GM21447 (cell line): ENCODE data around the gene DHRS4L2.
"Not testable (repeated sequence)": the region's sequence is repeated elsewhere in the genome, so short reads cannot be mapped to it uniquely, and the experiment has no call there.

Source experiments
- ATAC-seq: cut with Tn5 transposase; IDR thresholded peaks from one replicate; pipeline ENCODE4 v1.9.1; 2021; ENCODE audit not compliant: unreplicated experiment

Gene DHRS4L2

DNA sequence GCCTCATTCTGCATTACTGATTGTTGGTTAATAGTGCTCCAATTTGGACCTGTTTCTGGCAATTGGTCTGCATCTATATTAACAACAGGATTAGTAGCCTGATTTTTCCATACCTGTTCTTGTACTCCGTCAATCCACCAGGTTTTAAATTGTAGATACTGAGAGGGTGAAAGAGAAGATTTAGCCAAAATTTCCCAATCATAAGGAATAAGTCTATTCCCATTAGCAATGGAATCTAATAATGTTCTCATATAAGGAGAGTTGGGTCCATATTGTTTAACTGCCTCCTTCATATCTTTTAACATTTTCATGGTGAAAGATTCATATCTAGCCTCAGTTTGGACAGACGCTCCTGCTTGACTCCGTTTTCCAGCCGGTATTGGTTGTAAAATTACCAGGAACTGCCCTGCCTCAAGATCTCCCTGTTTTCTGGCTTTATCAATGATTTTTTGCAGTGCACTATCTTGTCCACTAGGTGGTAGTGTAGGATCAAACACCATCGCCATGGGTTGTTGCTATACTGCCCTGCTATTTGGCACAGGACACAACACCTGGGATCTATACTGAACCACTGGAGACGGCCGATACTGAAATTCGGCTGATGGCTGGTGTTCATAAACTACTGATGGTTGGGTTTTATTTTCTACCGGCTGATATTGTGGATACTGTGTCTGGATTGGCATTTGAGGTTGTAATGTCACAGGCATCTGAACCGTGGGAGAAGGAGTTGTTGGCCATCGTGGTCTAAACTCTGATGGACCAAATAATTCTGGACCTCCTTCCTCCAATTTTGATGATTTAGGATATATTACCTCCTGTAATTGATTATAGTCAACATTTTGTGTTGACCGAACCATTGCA is 25.2 kb downstream of the DHRS4L2 start:
- peak; percentile 69 for ATAC-seq

DNA sequence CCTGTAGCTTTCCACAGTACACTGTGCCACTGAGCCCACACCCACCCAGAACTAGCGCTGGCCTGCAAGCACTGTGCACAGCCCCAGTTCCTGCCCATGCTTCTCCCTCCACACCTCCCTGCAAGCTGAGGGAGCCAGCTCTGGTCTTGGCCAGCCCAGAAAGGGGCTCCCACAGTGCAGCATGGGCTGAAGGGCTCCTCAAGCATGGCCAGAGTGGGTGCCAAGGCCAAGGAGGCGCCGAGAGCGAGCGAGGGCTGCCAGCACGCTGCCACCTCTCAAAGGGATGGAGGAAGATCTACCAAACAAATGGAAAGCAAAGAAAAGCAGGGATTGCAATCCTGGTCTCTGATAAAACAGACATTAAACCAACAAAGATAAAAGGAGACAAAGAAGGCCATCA is 27.0 kb downstream of the DHRS4L2 start:
- not testable (repeated sequence) for ATAC-seq

DNA sequence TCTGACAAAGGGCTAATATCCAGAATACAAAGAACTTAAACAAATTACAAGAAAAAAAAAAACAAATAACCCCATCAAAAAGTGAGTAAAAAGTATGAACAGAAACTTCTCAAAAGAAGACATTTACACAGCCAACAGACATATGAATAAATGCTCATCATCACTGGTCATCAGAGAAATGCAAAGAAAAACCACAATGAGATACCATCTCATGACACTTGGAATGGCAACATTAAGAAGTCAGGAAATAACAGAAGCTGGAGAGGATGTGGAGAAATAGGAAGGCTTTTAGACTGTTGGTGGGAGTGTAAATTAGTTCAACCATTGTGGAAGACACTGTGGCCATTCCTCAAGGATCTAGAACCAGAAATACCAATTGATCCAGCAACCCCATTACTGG is 30.2 kb downstream of the DHRS4L2 start:
- not testable (repeated sequence) for ATAC-seq

DNA sequence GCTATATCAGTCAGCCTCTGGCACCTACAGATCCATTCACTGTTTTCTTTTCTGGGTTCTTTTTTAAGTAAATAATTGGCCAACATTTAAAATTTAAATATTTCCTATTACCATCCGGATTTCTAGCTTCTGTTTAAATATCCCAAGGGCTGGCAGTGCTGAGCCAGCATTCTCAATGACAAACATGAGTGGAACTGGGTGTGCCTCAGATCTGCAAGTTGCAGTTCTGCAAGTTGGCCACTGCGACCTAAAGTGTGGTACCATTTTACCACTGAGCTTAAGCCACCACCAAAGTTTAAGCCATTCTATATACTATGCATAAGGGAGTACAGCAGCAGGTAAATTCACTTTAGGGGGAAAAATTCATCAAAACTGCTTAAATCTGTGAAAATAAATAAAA is 31.2 kb downstream of the DHRS4L2 start:
- ATAC-seq, result not testable (repeated sequence)

DNA sequence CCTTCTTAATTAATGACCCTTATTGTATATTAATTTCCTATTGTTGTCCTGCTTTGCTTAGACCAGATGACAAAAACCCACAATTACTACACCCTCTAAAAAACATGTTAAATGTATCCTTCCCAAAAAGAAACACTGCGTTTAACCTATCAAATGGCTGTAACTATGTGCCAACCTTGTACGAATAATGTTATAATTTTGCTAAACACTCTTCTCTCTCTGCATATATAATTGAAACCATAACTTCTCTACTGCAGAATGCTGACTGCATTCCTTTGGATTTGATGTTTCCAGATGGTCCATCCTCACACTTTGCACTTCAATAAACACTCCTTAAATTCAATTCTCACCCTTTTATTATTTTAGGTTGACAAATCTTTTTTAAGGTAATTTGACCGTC is 31.8 kb downstream of the DHRS4L2 start:
- ATAC-seq, result not testable (repeated sequence)

DNA sequence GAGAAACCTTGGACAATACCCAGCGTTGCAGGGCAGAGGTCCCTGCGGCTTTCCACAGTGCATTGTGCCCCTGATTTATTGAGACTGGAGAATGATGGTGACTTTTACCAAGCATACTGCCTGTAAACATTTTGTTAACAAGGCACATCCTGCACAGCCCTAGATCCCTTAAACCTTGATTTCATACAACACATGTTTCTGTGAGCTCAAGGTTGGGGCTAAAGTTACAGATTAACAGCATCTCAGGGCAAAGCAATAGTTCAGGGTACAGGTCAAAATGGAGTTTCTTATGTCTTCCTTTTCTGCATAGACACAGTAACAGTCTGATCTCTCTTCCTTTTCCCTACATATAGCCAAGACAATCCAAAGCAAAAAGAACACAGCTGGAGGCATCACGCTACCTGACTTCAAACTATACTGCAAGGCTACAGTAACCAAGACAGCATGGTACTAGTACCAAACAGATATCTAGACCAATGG is 36.2 kb downstream of the DHRS4L2 start:
- ATAC-seq, result not testable (repeated sequence)

DNA sequence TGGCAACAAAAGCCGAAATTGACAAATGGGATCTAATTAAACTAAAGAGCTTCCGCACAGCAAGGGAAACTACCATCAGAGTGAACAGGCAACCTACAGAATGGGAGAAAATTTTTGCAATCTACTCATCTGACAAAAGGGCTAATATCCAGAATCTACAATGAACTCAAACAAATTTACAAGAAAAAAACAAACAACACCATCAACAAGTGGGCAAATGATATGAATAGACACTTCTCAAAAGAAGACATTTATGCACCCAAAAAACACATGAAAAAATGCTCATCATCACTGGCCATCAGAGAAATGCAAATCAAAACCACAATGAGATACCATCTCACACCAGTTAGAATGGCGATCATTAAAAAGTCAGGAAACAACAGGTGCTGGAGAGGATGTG is 41.0 kb downstream of the DHRS4L2 start:
- not testable (repeated sequence) for ATAC-seq

GRCh38 chr14:24031331-24031730 is 42.6 kb downstream of the DHRS4L2 start:
- not testable (repeated sequence) for ATAC-seq

GRCh38 chr14:24032727-24033418 is 44.1 kb downstream of the DHRS4L2 start:
- ATAC-seq, result no peak

DNA sequence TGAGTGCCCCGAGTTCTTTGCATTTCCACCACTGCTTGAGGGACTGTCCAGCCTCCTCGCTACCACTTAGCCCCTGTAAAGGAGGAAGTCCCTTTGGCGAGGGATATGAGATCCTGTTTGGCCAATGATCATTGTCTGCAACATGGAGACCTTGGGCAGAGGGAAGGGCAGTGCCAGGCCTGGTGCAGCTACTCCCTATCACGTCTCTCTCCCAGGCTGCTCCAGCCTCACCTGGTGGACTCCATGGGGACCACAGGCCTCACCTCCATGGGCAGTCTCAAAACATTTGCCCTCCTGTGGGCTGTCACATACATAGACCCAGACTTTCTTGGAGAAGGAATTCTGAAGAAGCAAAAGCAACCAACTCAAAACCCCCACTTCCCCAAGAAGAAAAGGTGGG is 47.0 kb downstream of the DHRS4L2 start:
- not testable (repeated sequence) for ATAC-seq

GRCh38 chr14:24036169-24036962 is 47.6 kb downstream of the DHRS4L2 start:
- ATAC-seq, result peak; percentile 82

GRCh38 chr14:24036963-24037657 is 48.4 kb downstream of the DHRS4L2 start:
- ATAC-seq, result peak; percentile 13

DNA sequence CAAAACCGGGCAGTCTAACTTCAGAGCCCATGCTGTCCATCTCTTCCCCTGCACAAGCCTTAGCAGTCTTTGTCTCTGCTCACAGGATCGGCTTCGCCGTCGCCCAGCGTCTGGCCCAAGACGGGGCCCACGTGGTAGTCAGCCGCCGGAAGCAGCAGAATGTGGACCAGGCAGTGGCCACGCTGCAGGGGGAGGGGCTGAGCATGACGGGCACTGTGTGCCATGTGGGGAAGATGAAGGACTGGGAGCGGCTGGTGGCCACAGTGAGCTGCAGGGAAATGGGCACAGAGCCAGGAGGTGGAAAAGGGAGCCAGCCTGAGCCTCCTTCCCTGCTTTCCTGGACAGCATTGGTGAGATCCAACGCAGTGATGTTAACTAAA is 48.9 kb downstream of the DHRS4L2 start:
- ATAC-seq, result no peak

DNA sequence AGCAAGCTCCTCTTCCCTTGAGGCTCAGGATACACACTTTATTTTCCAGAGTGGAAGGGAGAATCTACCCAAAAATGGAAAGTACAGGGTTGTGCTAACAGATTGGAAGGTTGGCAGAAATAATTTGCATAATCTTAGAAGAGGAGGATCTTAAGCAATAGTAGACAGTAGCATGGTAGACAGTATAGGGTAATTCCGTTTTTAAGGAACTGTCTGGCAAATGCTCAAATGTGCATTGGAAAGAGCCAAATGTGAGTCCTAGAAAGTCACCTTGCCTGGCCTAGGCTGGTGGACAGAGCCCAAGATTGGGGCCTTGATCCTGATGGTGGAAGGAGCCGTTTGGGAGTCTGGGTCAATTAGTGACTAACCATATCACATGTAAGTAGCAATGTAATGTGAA is 50.0 kb downstream of the DHRS4L2 start:
- no peak for ATAC-seq

DNA sequence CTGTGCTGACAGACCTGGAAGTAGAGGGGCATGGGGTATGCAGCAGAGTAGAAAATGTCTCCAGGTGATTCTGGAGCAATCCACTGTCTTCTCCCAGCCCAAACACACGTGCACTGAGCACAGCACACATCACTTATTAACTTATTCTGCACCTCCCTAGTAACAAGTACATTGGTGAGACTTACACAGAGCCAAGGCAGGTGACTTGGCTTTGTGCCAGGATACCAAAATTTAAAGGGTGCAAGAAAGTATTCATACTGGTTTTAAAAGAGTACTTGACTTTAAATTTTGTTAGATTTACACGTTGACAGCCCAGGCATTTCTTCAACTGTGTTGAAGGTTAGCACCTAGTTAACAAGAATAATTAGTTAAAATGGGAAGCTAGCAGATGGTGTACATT is 52.0 kb downstream of the DHRS4L2 start:
- no peak for ATAC-seq

DNA sequence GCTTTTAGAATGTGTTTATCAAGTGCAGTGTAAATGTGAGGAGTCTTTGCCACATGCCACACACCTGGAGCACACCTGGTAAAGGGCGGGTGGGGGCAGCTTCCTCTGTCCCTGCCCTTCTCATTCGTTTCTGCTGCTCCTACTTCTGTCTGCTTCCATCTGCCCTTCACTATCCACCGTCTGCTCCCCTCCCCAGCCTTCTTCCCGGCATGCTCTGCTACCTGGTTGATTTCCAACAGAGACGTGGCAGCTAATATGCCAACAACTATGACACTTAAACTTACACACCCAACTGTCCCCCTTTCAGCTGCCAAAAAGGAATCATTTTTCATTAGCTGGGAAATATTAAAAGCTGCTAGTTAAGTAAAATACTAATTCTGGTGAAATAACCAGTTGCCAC is 54.0 kb downstream of the DHRS4L2 start:
- ATAC-seq, result no peak

DNA sequence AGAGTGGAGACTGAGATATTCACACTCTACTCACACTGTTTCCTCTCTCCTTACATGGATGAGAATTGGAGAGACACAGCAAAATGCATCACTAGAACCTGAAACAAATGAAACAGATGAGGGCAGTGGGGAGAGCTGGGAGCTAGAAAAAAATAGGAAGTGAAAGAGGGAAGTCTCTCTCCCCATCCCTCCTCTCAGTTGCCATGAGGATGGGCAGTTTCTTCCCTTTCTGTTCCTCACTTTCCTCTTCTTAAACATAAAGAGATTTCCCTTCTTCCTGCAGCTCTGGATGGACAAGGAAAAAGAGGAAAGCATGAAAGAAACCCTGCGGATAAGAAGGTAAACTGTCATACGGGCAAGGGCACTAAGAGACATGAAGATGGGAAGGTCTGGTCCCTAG is 60.3 kb downstream of the DHRS4L2 start:
- not testable (repeated sequence) for ATAC-seq

- not testable (repeated sequence) for ATAC-seq
These were observed 62.0 kb downstream of the DHRS4L2 start for GRCh38 chr14:24050753-24051152.

GRCh38 chr14:24051176-24051788 is 62.6 kb downstream of the DHRS4L2 start:
- ATAC-seq, result no peak
